ENCODE results near the gene DHFR2. TPM values are rescaled to one million over a fixed set of nuclear protein-coding genes. Genes with fewer than 3 reads are reported as not detected.

Gene DHFR2
- total RNA-seq, 1 experiment from 2014 or later = 1.0 TPM

- DNase-seq = no peak
- H3K4me3 ChIP-seq (ENCODE audit: insufficient read depth, low read depth, low read length) = no peak overlapping the region
- H3K36me3 ChIP-seq (replicated peaks; ENCODE audit: control insufficient read depth, insufficient read depth, low read length) = peaks cover 1% of the 10 kb centered on the region; the same call in 1 of the 2 replicates
- no peaks in the 10 kb centered on the region for H3K27me3 ChIP-seq (ENCODE audit: control insufficient read depth, insufficient read depth, low read length)
These were observed 13.3 kb upstream of the DHFR2 start for GRCh38 chr3:94076055-94076454.

- H3K36me3 ChIP-seq (replicated peaks; ENCODE audit: control insufficient read depth, insufficient read depth, low read length) = peaks cover 1% of the 10 kb centered on the region; the same call in 1 of the 2 replicates
- H3K27me3 ChIP-seq (ENCODE audit: control insufficient read depth, insufficient read depth, low read length) = no peaks in the 10 kb centered on the region
- no peak overlapping the region for H3K4me3 ChIP-seq (ENCODE audit: insufficient read depth, low read depth, low read length)
- DNase-seq = no peak
These were observed 9.1 kb upstream of the DHFR2 start for GRCh38 chr3:94071713-94072284.

GRCh38 chr3:94070341-94070911 is 7.7 kb upstream of the DHFR2 start:
- DNase-seq = no peak
- Histone ChIP-seq H3K4me3 (ENCODE audit: insufficient read depth, low read depth, low read length) (no peak overlapping the region), H3K36me3 (replicated peaks; ENCODE audit: control insufficient read depth, insufficient read depth, low read length) (0 out of 2 replicates have a peak, but pooled peaks cover 1% of the 10 kb centered on the region), H3K27me3 (ENCODE audit: control insufficient read depth, insufficient read depth, low read length) (no peaks in the 10 kb centered on the region)

- DNase-seq = no peak
- H3K36me3 ChIP-seq (replicated peaks; ENCODE audit: control insufficient read depth, insufficient read depth, low read length) = 0 out of 2 replicates have a peak, but pooled peaks cover 1% of the 10 kb centered on the region
These were observed 6.6 kb upstream of the DHFR2 start for GRCh38 chr3:94069194-94069813.

GRCh38 chr3:94066506-94067500 is 4.1 kb upstream of the DHFR2 start:
- Histone ChIP-seq H3K36me3 (replicated peaks; ENCODE audit: control insufficient read depth, insufficient read depth, low read length) (0 out of 2 replicates have a peak, but pooled peaks cover 1% of the 10 kb centered on the region), H3K4me3 (ENCODE audit: insufficient read depth, low read depth, low read length) (no peak overlapping the region), H3K27me3 (ENCODE audit: control insufficient read depth, insufficient read depth, low read length) (no peaks in the 10 kb centered on the region)
- DNase-seq = no peak

More at GRCh38 chr3:94069194-94069813, 6.6 kb upstream of the DHFR2 start:
- Histone ChIP-seq H3K27me3 (ENCODE audit: control insufficient read depth, insufficient read depth, low read length) (no peaks in the 10 kb centered on the region), H3K4me3 (ENCODE audit: insufficient read depth, low read depth, low read length) (no peak overlapping the region)

GRCh38 chr3:94065819-94066480 is 3.2 kb upstream of the DHFR2 start:
- DNase-seq = no peak
- Histone ChIP-seq H3K36me3 (replicated peaks; ENCODE audit: control insufficient read depth, insufficient read depth, low read length) (no peaks in the 10 kb centered on the region), H3K27me3 (ENCODE audit: control insufficient read depth, insufficient read depth, low read length) (no peaks in the 10 kb centered on the region), H3K4me3 (ENCODE audit: insufficient read depth, low read depth, low read length) (no peak overlapping the region)

- H3K27me3 ChIP-seq (ENCODE audit: control insufficient read depth, insufficient read depth, low read length) = no peaks in the 10 kb centered on the region
- H3K36me3 ChIP-seq (replicated peaks; ENCODE audit: control insufficient read depth, insufficient read depth, low read length) = no peaks in the 10 kb centered on the region
- DNase-seq = no peak
- no peak overlapping the region for H3K4me3 ChIP-seq (ENCODE audit: insufficient read depth, low read depth, low read length)
These were observed 2.4 kb upstream of the DHFR2 start for GRCh38 chr3:94065122-94065521.

- H3K36me3 ChIP-seq (replicated peaks; ENCODE audit: control insufficient read depth, insufficient read depth, low read length) = no peaks in the 10 kb centered on the region
- H3K4me3 ChIP-seq (ENCODE audit: insufficient read depth, low read depth, low read length) = no peak overlapping the region
- DNase-seq = no peak
- no peaks in the 10 kb centered on the region for H3K27me3 ChIP-seq (ENCODE audit: control insufficient read depth, insufficient read depth, low read length)
These were observed 1.6 kb upstream of the DHFR2 start for GRCh38 chr3:94064243-94064860.

GRCh38 chr3:94063496-94064119 is 892 bp upstream of the DHFR2 start:
- H3K36me3 ChIP-seq (replicated peaks; ENCODE audit: control insufficient read depth, insufficient read depth, low read length) = no peaks in the 10 kb centered on the region
- H3K4me3 ChIP-seq (ENCODE audit: insufficient read depth, low read depth, low read length) = peak overlapping the region; percentile 65
- DNase-seq = no peak
- H3K27me3 ChIP-seq (ENCODE audit: control insufficient read depth, insufficient read depth, low read length) = no peaks in the 10 kb centered on the region

GRCh38 chr3:94061297-94061696 is 1.4 kb downstream of the DHFR2 start:
- H3K4me3 ChIP-seq (ENCODE audit: insufficient read depth, low read depth, low read length) = no peak overlapping the region
- H3K27me3 ChIP-seq (ENCODE audit: control insufficient read depth, insufficient read depth, low read length) = no peaks in the 10 kb centered on the region
- H3K36me3 ChIP-seq (replicated peaks; ENCODE audit: control insufficient read depth, insufficient read depth, low read length) = no peaks in the 10 kb centered on the region
- no peak for DNase-seq

GRCh38 chr3:94050546-94050945 is 12.2 kb downstream of the DHFR2 start:
- Histone ChIP-seq H3K4me3 (ENCODE audit: insufficient read depth, low read depth, low read length) (no peak overlapping the region), H3K27me3 (ENCODE audit: control insufficient read depth, insufficient read depth, low read length) (no peaks in the 10 kb centered on the region), H3K36me3 (replicated peaks; ENCODE audit: control insufficient read depth, insufficient read depth, low read length) (no peaks in the 10 kb centered on the region)
- DNase-seq = no peak

- H3K27me3 ChIP-seq (ENCODE audit: control insufficient read depth, insufficient read depth, low read length) = no peaks in the 10 kb centered on the region
- no peak for DNase-seq
- no peak overlapping the region for H3K4me3 ChIP-seq (ENCODE audit: insufficient read depth, low read depth, low read length)
- H3K36me3 ChIP-seq (replicated peaks; ENCODE audit: control insufficient read depth, insufficient read depth, low read length) = no peaks in the 10 kb centered on the region
These were observed 13.4 kb downstream of the DHFR2 start for GRCh38 chr3:94049267-94049666.

GRCh38 chr3:94046533-94046932 is 16.2 kb downstream of the DHFR2 start:
- Histone ChIP-seq H3K36me3 (replicated peaks; ENCODE audit: control insufficient read depth, insufficient read depth, low read length) (no peaks in the 10 kb centered on the region), H3K4me3 (ENCODE audit: insufficient read depth, low read depth, low read length) (no peak overlapping the region), H3K27me3 (ENCODE audit: control insufficient read depth, insufficient read depth, low read length) (no peaks in the 10 kb centered on the region)
- no peak for DNase-seq
